Loucy (cell line): ENCODE measurements around the gene NPW.

Experiments
- H2AFZ ChIP-seq: fragments of 200-600 bp; sonication (generic); 2 replicates; pipeline ENCODE4 v1.6.0; 2016; ENCODE audit warnings: antibody characterized with exemption, mild to moderate bottlenecking, low read length, moderate library complexity
- H3F3A ChIP-seq: fragments of 200-600 bp; 2 replicates; pipeline ENCODE4 v1.6.0; 2016; ENCODE audit warnings: antibody characterized with exemption, low read depth, mild to moderate bottlenecking
- H3K27me3 ChIP-seq: fragments of 200-600 bp; sonication (generic); 2 replicates; pipeline ENCODE4 v1.6.1; 2014; ENCODE audit warnings: low read length, mild to moderate bottlenecking; ENCODE audit not compliant: insufficient read depth, poor library complexity, severe bottlenecking
- H3K36me3 ChIP-seq: fragments of 200-600 bp; sonication (generic); 2 replicates; pipeline ENCODE4 v1.6.1; 2016; ENCODE audit warnings: low read length; ENCODE audit not compliant: insufficient read depth
- H3K4me1 ChIP-seq: fragments of 200-600 bp; sonication (generic); 2 replicates; pipeline ENCODE4 v1.5.1; 2014; ENCODE audit warnings: low read length, mild to moderate bottlenecking; ENCODE audit not compliant: insufficient read depth, poor library complexity, severe bottlenecking
- H3K4me2 ChIP-seq: fragments of 200-600 bp; sonication (generic); 2 replicates; pipeline ENCODE4 v1.6.0; 2014; ENCODE audit warnings: antibody characterized with exemption, low read length, low read depth, mild to moderate bottlenecking; ENCODE audit not compliant: poor library complexity, severe bottlenecking
- H3K4me3 ChIP-seq: fragments of 200-600 bp; sonication (generic); 2 replicates; pipeline ENCODE4 v1.5.1; 2014; ENCODE audit warnings: low read length, mild to moderate bottlenecking, mixed read lengths; ENCODE audit not compliant: poor library complexity, severe bottlenecking
- H3K79me2 ChIP-seq: fragments of 200-600 bp; sonication (generic); 2 replicates; pipeline ENCODE4 v1.6.1; 2014; ENCODE audit warnings: low read length; ENCODE audit not compliant: insufficient read depth
- H3K9ac ChIP-seq: fragments of 200-600 bp; sonication (generic); 2 replicates; pipeline ENCODE4 v1.6.0; 2014; ENCODE audit warnings: mild to moderate bottlenecking, low read depth, low read length, moderate library complexity; ENCODE audit not compliant: poor library complexity, severe bottlenecking
- H3K9me2 ChIP-seq: fragments of 200-600 bp; sonication (generic); replicated peaks from 2 replicates; pipeline ENCODE4 v1.6.1; 2016; ENCODE audit warnings: low read depth, low read length, mixed read lengths
- H3K9me3 ChIP-seq: fragments of 200-600 bp; sonication (generic); 2 replicates; pipeline ENCODE4 v1.6.1; 2014; ENCODE audit warnings: mild to moderate bottlenecking, antibody characterized with exemption, low read length, low read depth; ENCODE audit not compliant: insufficient read depth
- H4K20me1 ChIP-seq: fragments of 200-600 bp; sonication (generic); 2 replicates; pipeline ENCODE4 v1.6.0; 2014; ENCODE audit warnings: antibody characterized with exemption, low read length, mild to moderate bottlenecking; ENCODE audit not compliant: insufficient read depth, poor library complexity, severe bottlenecking
- CTCF ChIP-seq: fragments of 200-600 bp; sonication (generic); conservative IDR thresholded peaks from 2 replicates; pipeline ENCODE4 v1.5.1; 2014; ENCODE audit warnings: mild to moderate bottlenecking, antibody characterized with exemption, low read length
- EZH2phosphoT487 ChIP-seq: fragments of 200-600 bp; IDR thresholded peaks from 2 replicates; pipeline ENCODE4 v1.6.1; 2018; ENCODE audit warnings: antibody characterized with exemption, mild to moderate bottlenecking, moderate library complexity, borderline replicate concordance

NPW gene

GRCh38 chr16:2061526-2061925 is 41.9 kb downstream of the NPW start:
- H3K27me3 ChIP-seq = no peaks in the 10 kb centered on the region
- H3K36me3 ChIP-seq = no peaks in the 10 kb centered on the region
- no peaks in the 10 kb centered on the region for H3K4me1 ChIP-seq
- no peak overlapping the region for H3K4me2 ChIP-seq
- H3K9me2 ChIP-seq = no peaks in the 10 kb centered on the region
- no peak overlapping the region for H2AFZ ChIP-seq
- no peak overlapping the region for H3K9ac ChIP-seq
- no peaks in the 10 kb centered on the region for H3K9me3 ChIP-seq
- H4K20me1 ChIP-seq = no peaks in the 10 kb centered on the region
- no peaks in the 10 kb centered on the region for H3K79me2 ChIP-seq
- no peak for TF ChIP-seq CTCF
- TF ChIP-seq EZH2phosphoT487 = no peak
- no peak overlapping the region for H3K4me3 ChIP-seq
- no peaks in the 10 kb centered on the region for H3F3A ChIP-seq

- H3K9me3 ChIP-seq = no peaks in the 10 kb centered on the region
Measured at GRCh38 chr16:2062801-2063200, 43.2 kb downstream of the NPW start.

GRCh38 chr16:2063861-2064260 is 44.3 kb downstream of the NPW start:
- no peak overlapping the region for H3K4me3 ChIP-seq
- H4K20me1 ChIP-seq = no peaks in the 10 kb centered on the region
- H3K9me2 ChIP-seq = no peaks in the 10 kb centered on the region
- no peaks in the 10 kb centered on the region for H3K27me3 ChIP-seq
- no peak overlapping the region for H3K9ac ChIP-seq
- no peaks in the 10 kb centered on the region for H3K36me3 ChIP-seq
- H3K4me2 ChIP-seq = no peak overlapping the region
- no peaks in the 10 kb centered on the region for H3K9me3 ChIP-seq
- H3F3A ChIP-seq = no peaks in the 10 kb centered on the region
- H2AFZ ChIP-seq = no peak overlapping the region
- no peak for TF ChIP-seq EZH2phosphoT487
- H3K4me1 ChIP-seq = no peaks in the 10 kb centered on the region
- H3K79me2 ChIP-seq = no peaks in the 10 kb centered on the region

More at GRCh38 chr16:2062801-2063200, 43.2 kb downstream of the NPW start:
- H3K9me2 ChIP-seq = no peaks in the 10 kb centered on the region
- H3F3A ChIP-seq = no peaks in the 10 kb centered on the region
- no peaks in the 10 kb centered on the region for H3K27me3 ChIP-seq
- TF ChIP-seq CTCF = no peak
- no peak for TF ChIP-seq EZH2phosphoT487
- H2AFZ ChIP-seq = no peak overlapping the region
- H3K4me3 ChIP-seq = no peak overlapping the region
- no peaks in the 10 kb centered on the region for H3K36me3 ChIP-seq
- no peaks in the 10 kb centered on the region for H3K79me2 ChIP-seq
- no peaks in the 10 kb centered on the region for H3K4me1 ChIP-seq
- H3K4me2 ChIP-seq = no peak overlapping the region
- H4K20me1 ChIP-seq = no peaks in the 10 kb centered on the region
- H3K9ac ChIP-seq = no peak overlapping the region

GRCh38 chr16:2064368-2064945 is 44.9 kb downstream of the NPW start:
- H3K79me2 ChIP-seq = no peaks in the 10 kb centered on the region
- no peaks in the 10 kb centered on the region for H3K27me3 ChIP-seq
- no peaks in the 10 kb centered on the region for H3K9me2 ChIP-seq
- H3K4me2 ChIP-seq = no peak overlapping the region
- H3K9me3 ChIP-seq = no peaks in the 10 kb centered on the region
- no peak overlapping the region for H3K4me3 ChIP-seq
- no peaks in the 10 kb centered on the region for H3F3A ChIP-seq
- H4K20me1 ChIP-seq = no peaks in the 10 kb centered on the region
- H3K36me3 ChIP-seq = no peaks in the 10 kb centered on the region
- H3K4me1 ChIP-seq = no peaks in the 10 kb centered on the region
- TF ChIP-seq EZH2phosphoT487 (no peak), CTCF (no peak)
- no peak overlapping the region for H2AFZ ChIP-seq
- no peak overlapping the region for H3K9ac ChIP-seq
